Hepatocyte (in vitro differentiated cells): Measurements from ENCODE around the gene HERC5.

Experiments used
- CTCF ChIP-seq: fragments of 200-600 bp; sonication (generic); IDR thresholded peaks from 2 replicates; pipeline ENCODE4 v1.5.1; 2016; ENCODE audit warnings: antibody characterized with exemption, mild to moderate bottlenecking; ENCODE audit not compliant: poor library complexity
- EZH2 ChIP-seq: fragments of 200-600 bp; sonication (generic); IDR thresholded peaks from 2 replicates; pipeline ENCODE4 v1.6.1; 2016; ENCODE audit warnings: antibody characterized with exemption, mild to moderate bottlenecking, borderline replicate concordance
- EZH2phosphoT487 ChIP-seq: fragments of 200-600 bp; sonication (generic); IDR thresholded peaks from one replicate; pipeline ENCODE4 v1.6.1; 2018; ENCODE audit warnings: antibody characterized with exemption, mild to moderate bottlenecking, low read depth, moderate library complexity; ENCODE audit not compliant: unreplicated experiment, severe bottlenecking

- TF ChIP-seq CTCF (no peak), EZH2 (no peak), EZH2phosphoT487 (no peak)
Observed at GRCh38 chr4:88439161-88439760, 17.7 kb upstream of the HERC5 start.
